ENCODE data around the gene UBE2K. TPM values are rescaled to one million over a fixed set of nuclear protein-coding genes. Genes with fewer than 3 reads are reported as not detected.
"Not testable (repeated sequence)": the region's sequence is repeated elsewhere in the genome, so short reads cannot be mapped to it uniquely, and the experiment has no call there.

Gene UBE2K
- total and polyA plus RNA-seq, 2 donors (not counting 1 experiment from before 2014, with no cell fraction given), result 19.3 to 51.0 TPM

DNA sequence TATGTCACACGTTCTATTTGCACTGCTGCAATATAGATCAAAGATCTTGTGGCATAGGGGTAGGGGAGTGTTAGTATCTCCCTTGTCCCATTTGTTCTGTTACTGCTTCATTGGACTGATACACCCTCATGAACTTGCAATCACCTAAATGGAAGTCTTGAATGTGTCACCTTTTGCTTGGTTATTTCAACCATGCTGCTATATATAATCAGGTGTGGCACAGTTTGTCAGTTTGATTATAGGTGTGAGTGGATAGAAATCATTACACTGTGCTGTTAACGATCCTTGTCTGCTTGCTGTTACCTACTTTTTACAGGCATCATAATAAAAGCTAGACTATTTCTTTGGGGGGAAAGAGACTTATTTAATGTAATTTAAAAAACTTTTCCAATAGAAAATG lies 84.1 kb downstream of the UBE2K start:
- CTCF ChIA-PET; H2AFZ ChIP-seq (ENCODE audit: insufficient read depth, low read depth, low read length, poor library complexity, severe bottlenecking); intact Hi-C loops (cut with micrococcal nuclease); H3K4me3 ChIP-seq (ENCODE audit: control extremely low read depth in 1 of 5, extremely low read depth in 1 of 5, insufficient read depth in 1 of 5, low read depth in 2 of 5, low read length in 4 of 5); H3K27me3 ChIP-seq (replicated peaks in 1 of 4; ENCODE audit: control extremely low read depth in 1 of 4, control insufficient read depth in 3 of 4, insufficient read depth in 4 of 4, low read length in 3 of 4); H3K27me3 Mint-ChIP-seq; H3K9me3 Mint-ChIP-seq (ENCODE audit: insufficient read depth); H3K4me1 ChIP-seq (ENCODE audit: control insufficient read depth in 2 of 2, insufficient read depth in 2 of 2, low read length in 2 of 2); H3K79me2 ChIP-seq (ENCODE audit: control insufficient read depth, insufficient read depth, low read length); H3K9me3 ChIP-seq (ENCODE audit: control extremely low read depth in 1 of 3, control insufficient read depth in 2 of 3, insufficient read depth in 1 of 3, low read length in 2 of 3); H3K9ac ChIP-seq (ENCODE audit: low read length); POLR2A ChIA-PET; H3K27ac Mint-ChIP-seq; H3K4me3 Mint-ChIP-seq; ATAC-seq (ENCODE audit: low read depth); H3K27ac ChIP-seq (ENCODE audit: low read length in 2 of 2); H4K20me1 ChIP-seq (ENCODE audit: control insufficient read depth, insufficient read depth, low read length, poor library complexity, severe bottlenecking); DNase-seq; H3K4me2 ChIP-seq (replicated peaks; ENCODE audit: low read depth, low read length, poor library complexity, severe bottlenecking); H3K4me1 Mint-ChIP-seq: not testable (repeated sequence)
- WGBS (ENCODE audit: insufficient coverage), result no CpG with 5 or more reads among the region's 2 CpGs
- peaks cover 11 to 15% of the 10 kb centered on the region in 2 experiments for H3K36me3 ChIP-seq (replicated peaks in 1 of 2; ENCODE audit: control extremely low read depth in 1 of 2, control insufficient read depth in 1 of 2, extremely low read depth in 1 of 2, insufficient read depth in 2 of 2, low read length in 1 of 2)

DNA sequence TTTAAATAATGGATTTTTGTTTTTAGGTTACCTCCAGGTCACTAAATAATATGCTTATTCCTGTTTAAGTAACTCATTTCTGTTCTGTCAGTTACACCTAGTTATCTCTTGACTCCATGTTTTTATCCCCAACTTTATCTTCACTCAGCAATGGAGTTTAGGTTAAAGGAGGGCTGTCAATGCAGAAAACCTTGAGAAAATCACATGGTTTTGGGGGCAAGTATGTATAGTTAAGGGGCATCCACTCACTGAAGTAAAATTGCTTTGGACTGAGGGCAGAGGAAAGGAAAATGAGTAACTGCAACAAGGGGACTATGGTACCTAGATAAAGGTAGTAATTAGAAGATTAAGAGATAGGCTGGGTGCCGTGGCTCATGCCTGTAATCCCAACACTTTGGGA lies 87.1 kb downstream of the UBE2K start:
- no peak overlapping the region for H3K4me3 Mint-ChIP-seq
- ATAC-seq (ENCODE audit: low read depth) (no peak), DNase-seq (no peak)
- no peaks in the 10 kb centered on the region for H3K9me3 ChIP-seq (ENCODE audit: control extremely low read depth in 1 of 3, control insufficient read depth in 2 of 3, insufficient read depth in 1 of 3, low read length in 2 of 3)
- H3K27ac Mint-ChIP-seq, result no peak overlapping the region
- ChIA-PET POLR2A (interaction anchor here (0.6 kb wide), 1 partner anchor 37 kb away, joined by 3 read pairs; no protein-coding TSS in a partner anchor), CTCF (no interaction called here)
- no peak overlapping the region for H3K27ac ChIP-seq (ENCODE audit: low read length in 2 of 2)
- H4K20me1 ChIP-seq (ENCODE audit: control insufficient read depth, insufficient read depth, low read length, poor library complexity, severe bottlenecking), result no peaks in the 10 kb centered on the region
- no peaks in the 10 kb centered on the region for H3K27me3 Mint-ChIP-seq
- no CpG with 5 or more reads among the region's 1 CpG for WGBS (ENCODE audit: insufficient coverage)
- H3K4me1 Mint-ChIP-seq, result no peaks in the 10 kb centered on the region
- no peaks in the 10 kb centered on the region for H3K27me3 ChIP-seq (replicated peaks in 1 of 4; ENCODE audit: control extremely low read depth in 1 of 4, control insufficient read depth in 3 of 4, insufficient read depth in 4 of 4, low read length in 3 of 4)
- TF ChIP-seq EZH2 (IDR thresholded peaks at IDR 0.05; ENCODE audit: borderline replicate concordance, insufficient read depth, low read depth, low read length, poor library complexity, severe bottlenecking), result no peak
- TF ChIP-seq, protein P1, sequence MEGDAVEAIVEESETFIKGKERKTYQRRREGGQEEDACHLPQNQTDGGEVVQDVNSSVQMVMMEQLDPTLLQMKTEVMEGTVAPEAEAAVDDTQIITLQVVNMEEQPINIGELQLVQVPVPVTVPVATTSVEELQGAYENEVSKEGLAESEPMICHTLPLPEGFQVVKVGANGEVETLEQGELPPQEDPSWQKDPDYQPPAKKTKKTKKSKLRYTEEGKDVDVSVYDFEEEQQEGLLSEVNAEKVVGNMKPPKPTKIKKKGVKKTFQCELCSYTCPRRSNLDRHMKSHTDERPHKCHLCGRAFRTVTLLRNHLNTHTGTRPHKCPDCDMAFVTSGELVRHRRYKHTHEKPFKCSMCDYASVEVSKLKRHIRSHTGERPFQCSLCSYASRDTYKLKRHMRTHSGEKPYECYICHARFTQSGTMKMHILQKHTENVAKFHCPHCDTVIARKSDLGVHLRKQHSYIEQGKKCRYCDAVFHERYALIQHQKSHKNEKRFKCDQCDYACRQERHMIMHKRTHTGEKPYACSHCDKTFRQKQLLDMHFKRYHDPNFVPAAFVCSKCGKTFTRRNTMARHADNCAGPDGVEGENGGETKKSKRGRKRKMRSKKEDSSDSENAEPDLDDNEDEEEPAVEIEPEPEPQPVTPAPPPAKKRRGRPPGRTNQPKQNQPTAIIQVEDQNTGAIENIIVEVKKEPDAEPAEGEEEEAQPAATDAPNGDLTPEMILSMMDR (IDR thresholded peaks at IDR 0.05), result no peak
- H3K9me3 Mint-ChIP-seq (ENCODE audit: insufficient read depth), result no peaks in the 10 kb centered on the region
- no peak overlapping the region for H3K4me3 ChIP-seq (ENCODE audit: control extremely low read depth in 1 of 5, extremely low read depth in 1 of 5, insufficient read depth in 1 of 5, low read depth in 2 of 5, low read length in 4 of 5)
- H3K4me1 ChIP-seq (ENCODE audit: control insufficient read depth in 2 of 2, insufficient read depth in 2 of 2, low read length in 2 of 2), result no peaks in the 10 kb centered on the region
- no peak overlapping the region for H3K4me2 ChIP-seq (replicated peaks; ENCODE audit: low read depth, low read length, poor library complexity, severe bottlenecking)
- no peak overlapping the region for H3K9ac ChIP-seq (ENCODE audit: low read length)
- H3K79me2 ChIP-seq (ENCODE audit: control insufficient read depth, insufficient read depth, low read length), result no peaks in the 10 kb centered on the region
- intact Hi-C loops (cut with micrococcal nuclease), result no loop called here
- no peaks in the 10 kb centered on the region for H3K36me3 ChIP-seq (replicated peaks in 1 of 2; ENCODE audit: control extremely low read depth in 1 of 2, control insufficient read depth in 1 of 2, extremely low read depth in 1 of 2, insufficient read depth in 2 of 2, low read length in 1 of 2)
- no peak overlapping the region for H2AFZ ChIP-seq (ENCODE audit: insufficient read depth, low read depth, low read length, poor library complexity, severe bottlenecking)
